MM.1S (cell line): ENCODE results near the gene ANXA6.
"Not testable (repeated sequence)": the region's sequence is repeated elsewhere in the genome, so short reads cannot be mapped to it uniquely, and the experiment has no call there.

ENCODE experiments used
- CTCF ChIP-seq: fragments of 300-600 bp; sonication (generic); IDR thresholded peaks from 2 replicates; pipeline ENCODE4 v1.5.1; 2016; ENCODE audit warnings: antibody characterized with exemption, low read length, mixed read lengths
- EZH2 ChIP-seq: fragments of 300-600 bp; sonication (generic); optimal IDR thresholded peaks from 2 replicates; pipeline ENCODE3; 2017; ENCODE audit warnings: low read depth, mild to moderate bottlenecking, antibody characterized with exemption, low read length, mixed read lengths
- EZH2phosphoT487 ChIP-seq: fragments of 300-600 bp; sonication (generic); IDR thresholded peaks from 2 replicates; pipeline ENCODE4 v1.6.1; 2018; ENCODE audit warnings: antibody characterized with exemption, low read length

GRCh38 chr5:151197291-151197600 lies 39.7 kb upstream of the ANXA6 start:
- TF ChIP-seq CTCF, EZH2, EZH2phosphoT487: not testable (repeated sequence)
